GM21381 (cell line): ENCODE data around the gene NRP1.

Experiments
- ATAC-seq: cut with Tn5 transposase; IDR thresholded peaks from one replicate; pipeline ENCODE4 v1.9.1; 2021; ENCODE audit warnings: mild to moderate bottlenecking, moderate library complexity; ENCODE audit not compliant: unreplicated experiment

The NRP1 gene

DNA sequence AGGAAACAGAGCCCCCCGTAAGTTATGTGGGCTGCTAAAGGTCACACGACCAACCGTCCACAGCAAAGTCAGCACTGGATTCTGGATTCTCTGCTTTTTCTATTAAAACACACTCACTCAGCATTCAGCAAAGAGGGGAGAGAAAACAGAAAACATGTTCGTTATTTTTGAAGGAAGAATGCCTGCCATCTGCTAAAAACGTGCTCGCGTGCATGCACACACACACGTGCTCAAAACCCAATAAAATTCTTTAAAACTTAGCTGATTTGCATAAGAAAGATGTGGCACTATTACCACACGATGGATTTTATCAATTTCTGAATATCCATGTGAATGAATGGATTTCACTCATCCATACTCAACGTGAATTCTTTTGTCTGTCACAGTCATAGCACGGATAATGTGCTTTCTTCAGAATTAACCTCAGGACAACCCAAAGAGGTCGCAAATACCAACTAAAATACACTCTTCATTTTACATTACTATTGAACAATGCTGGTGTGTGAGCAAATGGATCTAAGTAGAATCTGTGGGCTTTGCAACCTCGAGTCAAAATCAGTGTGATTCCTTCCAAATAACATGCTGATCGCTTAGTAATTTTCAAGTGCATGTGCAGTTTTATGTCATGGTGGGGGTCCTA is 40.8 kb downstream of the NRP1 start:
- ATAC-seq, result no peak

DNA sequence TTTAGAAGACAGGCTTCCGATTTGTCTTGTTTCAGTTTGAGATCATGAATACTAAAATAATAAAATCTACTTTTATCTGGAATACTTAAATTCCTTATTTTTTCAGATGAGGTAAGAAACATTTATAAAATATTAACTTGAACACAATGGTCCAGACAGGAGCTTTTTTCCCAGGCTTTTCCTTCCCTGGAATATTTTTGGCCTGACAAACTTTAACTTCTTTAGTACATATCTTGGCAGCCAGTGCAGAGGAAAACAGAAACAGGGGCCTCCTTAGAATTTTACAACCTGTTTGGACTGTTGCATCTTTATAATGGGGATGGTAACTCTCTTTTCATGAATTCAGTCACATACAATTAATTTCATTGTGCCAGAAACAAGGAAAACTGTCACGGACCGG is 41.4 kb downstream of the NRP1 start:
- ATAC-seq, result no peak

DNA sequence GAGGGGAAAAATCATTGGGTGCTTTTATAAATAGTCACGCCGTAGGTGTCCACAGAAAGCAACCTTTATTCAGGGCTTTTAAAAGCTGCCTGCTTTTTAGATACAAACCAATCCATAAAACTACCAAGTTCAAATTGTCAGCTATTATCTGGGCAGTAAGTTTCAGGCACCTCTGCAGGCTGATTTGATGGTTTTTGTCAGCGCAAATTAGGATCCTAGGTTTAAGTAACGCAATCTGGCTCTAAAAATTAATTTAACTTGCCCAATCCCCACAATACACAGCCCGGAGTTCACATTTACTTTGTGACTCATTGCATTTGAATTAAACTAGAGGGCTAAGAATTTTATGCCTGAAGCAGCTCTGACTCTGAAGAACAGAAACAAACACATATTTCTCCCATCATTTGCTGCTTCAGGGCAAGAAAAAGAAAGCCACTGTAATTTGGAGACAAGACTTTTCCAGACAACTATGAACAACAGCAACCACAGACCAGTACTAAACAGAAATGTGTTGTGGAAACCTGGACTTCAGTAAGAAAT is 43.3 kb downstream of the NRP1 start:
- no peak for ATAC-seq

DNA sequence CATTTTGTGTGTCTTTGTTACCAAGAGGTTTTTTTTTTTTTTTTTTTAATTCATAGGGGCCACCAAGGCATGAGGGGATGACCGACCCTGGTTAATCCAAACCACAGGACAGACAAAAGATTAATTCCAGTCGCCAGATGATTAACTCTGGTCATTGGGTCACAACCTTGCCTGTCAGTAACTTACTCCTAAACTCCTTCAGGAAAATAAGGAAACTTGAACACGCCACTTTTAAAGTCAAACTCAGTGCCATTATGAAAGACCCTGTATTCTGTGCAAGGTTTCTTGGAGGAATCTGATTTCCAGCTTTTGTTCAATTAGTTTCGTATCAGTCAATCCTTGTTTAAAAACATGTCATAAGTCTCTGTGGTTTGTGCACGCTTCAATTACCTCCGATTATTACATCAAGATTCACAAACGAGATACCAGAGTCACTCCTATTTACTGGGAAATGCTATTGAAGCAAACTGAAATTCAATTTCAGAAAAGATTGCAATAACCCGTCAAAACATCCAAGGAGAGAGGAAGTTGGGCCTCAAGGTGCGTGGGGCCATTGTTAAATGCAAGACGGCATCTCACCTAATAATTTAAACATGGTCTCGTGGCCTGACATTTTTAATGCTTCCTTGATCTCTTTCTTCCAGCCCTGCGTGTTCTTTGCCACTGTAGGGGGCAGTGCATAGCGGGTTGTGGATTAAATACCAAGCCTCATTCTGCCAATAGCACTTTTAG is 44.0 kb downstream of the NRP1 start:
- ATAC-seq, result no peak

DNA sequence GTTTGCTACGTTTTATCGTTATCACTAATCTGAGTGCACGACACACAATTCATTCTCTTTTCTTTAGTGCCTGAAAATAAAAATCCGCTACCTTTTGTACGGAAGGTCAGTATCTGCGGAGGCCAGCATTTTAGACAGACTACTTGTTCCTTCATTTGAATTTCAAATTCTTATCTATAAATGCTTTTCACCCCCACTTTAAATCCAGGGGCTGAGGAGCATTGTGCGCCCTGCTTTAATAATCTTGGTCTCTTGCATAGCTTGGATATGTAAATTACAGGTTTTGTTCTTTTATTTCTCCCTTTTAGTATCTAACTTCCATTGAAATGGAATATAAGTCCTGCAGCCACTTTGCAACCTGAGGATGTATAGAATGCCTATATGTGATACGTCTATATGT is 44.7 kb downstream of the NRP1 start:
- ATAC-seq, result no peak

GRCh38 chr10:33288127-33288526 is 46.3 kb downstream of the NRP1 start:
- ATAC-seq, result no peak

- no peak for ATAC-seq
Measured at GRCh38 chr10:33287112-33287511, 47.4 kb downstream of the NRP1 start.

- no peak for ATAC-seq
Measured at GRCh38 chr10:33286157-33286934, 48.1 kb downstream of the NRP1 start.

DNA sequence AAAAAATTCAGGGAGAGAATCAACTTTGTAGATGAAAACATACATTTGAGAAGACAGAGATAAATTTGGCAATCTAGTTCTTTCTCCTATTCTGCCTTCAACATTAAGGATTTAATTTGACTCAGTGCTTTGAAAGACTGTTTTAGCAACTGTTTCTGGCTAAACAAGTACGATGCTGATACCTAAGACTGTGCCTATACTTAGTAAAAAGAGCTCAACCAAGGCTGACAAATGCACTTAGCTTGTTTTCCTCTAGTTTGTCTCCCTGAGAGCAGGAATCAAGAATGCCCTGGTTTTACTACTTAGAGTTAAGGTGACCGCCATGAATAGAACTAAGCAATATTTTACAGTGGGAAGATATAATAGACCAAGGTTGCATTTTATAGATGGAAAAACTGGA is 49.5 kb downstream of the NRP1 start:
- no peak for ATAC-seq

DNA sequence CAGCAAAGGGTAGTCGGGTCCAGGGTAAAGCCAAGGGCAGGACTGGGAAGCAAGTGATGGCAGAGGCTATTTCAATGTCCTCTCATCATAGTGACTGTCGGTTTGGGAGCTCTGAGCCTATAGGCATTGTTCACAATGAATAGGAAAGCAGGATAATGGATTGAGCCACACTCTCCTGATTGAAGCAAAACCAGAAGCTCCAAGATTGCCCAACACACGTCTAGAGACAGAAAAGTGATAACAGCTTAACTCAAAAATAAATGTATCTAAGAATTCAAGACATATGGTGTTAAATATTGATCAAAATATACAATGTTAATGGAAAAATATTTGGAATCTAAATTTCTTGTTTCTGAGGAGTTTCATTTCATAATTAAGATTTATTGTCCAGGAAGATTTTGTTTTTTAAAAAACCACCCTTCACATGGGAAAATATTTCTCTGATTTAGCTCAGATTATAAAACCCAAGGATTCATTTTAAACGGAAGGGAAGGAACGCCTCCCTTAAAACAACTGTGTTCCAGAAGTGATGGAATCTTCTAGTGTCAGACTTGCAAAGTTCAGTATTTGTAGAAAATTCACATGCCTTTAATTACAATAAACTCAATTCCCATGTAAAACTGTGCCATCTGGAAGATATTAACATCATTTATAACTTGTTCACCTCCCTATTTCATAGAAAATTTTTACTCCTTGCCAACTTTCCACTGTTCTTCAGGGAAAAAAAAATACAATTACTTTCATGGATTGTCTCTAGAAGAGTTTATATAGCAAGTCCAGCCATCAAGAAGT is 54.5 kb downstream of the NRP1 start:
- no peak for ATAC-seq

DNA sequence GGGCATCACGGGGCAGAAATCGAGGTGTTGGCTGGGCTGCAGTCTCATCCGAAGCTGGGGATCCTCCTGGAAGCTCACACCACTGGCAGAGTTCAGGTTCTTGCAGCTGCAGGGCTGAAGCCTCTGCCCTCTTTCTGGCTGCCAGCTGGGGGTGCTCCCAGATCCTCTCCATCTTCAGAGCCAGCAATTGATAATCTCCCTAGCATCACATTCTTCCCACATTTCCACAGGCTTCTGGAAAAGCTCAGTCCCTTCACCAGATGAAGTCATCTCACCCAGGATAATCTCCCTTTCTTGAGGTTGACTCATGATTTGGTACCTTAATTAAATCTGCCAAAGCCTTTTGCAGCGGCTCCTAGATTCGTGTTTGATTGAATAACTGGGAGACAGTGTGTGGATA is 55.2 kb downstream of the NRP1 start:
- ATAC-seq, result no peak

DNA sequence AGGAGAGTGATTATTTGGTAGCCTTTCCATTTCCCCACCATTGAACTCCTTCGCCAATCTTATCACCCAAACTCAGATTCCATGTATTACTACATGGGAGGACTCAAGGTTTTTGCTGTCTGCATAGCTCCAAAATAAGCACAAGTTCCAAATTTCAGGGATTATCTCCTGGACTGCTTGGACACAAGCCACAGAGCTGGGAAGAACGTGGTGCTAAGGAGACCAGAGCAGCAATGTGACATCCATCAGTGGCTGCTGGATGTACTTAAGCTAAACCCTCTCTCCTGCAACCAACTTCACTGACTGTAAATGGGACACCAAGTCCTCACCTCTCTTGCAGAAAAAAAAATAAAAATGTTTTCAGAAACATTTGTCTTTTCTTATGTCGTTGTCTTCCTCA is 56.3 kb downstream of the NRP1 start:
- ATAC-seq, result no peak

GRCh38 chr10:33277135-33277536 is 57.3 kb downstream of the NRP1 start:
- ATAC-seq, result no peak

- no peak for ATAC-seq
Measured at GRCh38 chr10:33276282-33276923, 58.1 kb downstream of the NRP1 start.

DNA sequence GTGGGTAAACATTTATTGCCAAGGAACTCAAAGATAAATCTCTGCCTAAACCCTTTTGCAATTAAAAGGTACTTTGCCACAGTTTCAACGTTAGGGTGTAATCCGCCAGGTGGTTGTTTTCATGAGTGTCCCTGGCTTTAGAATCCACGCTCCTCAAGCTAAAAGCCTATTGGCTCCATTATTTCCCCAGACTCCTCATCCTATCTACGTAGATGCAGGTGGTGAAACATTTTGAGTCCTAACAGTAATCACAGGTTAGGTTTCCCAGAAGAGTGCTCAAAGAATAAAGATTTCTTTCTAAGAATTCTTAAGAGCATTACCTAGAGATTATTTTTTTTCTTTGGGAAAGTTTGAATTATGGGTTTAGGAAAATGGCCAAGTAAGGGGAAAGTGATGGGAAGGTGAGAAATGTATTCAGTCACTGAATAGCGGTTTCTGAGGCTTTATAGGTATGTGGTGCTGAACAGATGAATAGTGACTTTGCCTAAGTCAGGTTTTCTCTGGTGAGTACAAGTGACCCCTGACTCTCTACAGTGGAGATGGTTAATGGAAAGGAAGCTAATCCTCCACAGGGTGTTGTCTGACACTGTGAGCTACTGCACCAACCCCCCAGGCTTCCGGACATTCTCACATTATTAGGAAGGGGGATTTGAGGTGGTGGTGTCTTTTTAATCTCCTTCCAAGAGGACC is 60.2 kb downstream of the NRP1 start:
- ATAC-seq, result no peak

- no peak for ATAC-seq
Measured at GRCh38 chr10:33273295-33274002, 61.0 kb downstream of the NRP1 start.

DNA sequence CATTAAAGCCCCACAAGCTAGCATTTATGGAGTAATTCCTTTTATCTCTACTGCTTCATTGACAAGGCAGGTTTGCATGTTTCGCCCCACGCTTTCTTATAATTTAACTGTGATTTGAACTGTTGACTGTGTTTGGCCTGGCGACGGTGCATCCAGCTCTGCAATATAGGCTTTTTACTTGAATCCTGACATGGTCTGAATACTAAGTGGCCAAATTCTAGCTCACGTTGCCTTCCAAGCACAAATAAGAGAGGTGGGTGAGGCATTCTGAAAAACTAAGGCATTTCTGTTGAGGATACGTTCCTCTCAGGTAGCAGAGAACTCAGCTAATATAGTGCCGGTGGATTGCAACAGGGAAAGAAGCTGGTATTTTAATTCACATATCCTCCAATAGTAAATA is 61.8 kb downstream of the NRP1 start:
- ATAC-seq, result no peak

GRCh38 chr10:33271969-33272583 is 62.4 kb downstream of the NRP1 start:
- ATAC-seq, result no peak

- ATAC-seq, result no peak
Measured at GRCh38 chr10:33270971-33271370, 63.5 kb downstream of the NRP1 start.
